Activated CD8-positive, alpha-beta memory T cell treated with anti-CD3 and anti-CD28 coated beads, Interleukin-2, amount 10 ng/mL, durations not matched to agents 7 days and 5 days (primary cell): ENCODE data around the gene LAMB1. TPM values are rescaled to one million over a fixed set of nuclear protein-coding genes. Genes with fewer than 3 reads are reported as not detected.

ENCODE experiments used
- ATAC-seq: fragments of 150-1000 bp; cut with Tn5 transposase; one replicate; pipeline ENCODE4 v1.10.0; 2021; ENCODE audit warnings: moderate library complexity
- CTCF ChIA-PET: fragments of 350-600 bp; sonication (Branson Sonifier 250); formaldehyde crosslinking; loops from one replicate; lab custom pipeline; 2021; ENCODE audit warnings: antibody characterized with exemption; lab: Charles Lee
- DNase-seq: peaks from one replicate; pipeline ENCODE4 v3.0.0-alpha.2; 2020
- H3K27ac Mint-ChIP-seq: one replicate; pipeline ENCODE4 v1.8.0; 2021; ENCODE audit warnings: mild to moderate bottlenecking, mixed read lengths
- H3K27me3 Mint-ChIP-seq: one replicate; pipeline ENCODE4 v1.8.0; 2021; ENCODE audit warnings: mixed read lengths
- H3K36me3 Mint-ChIP-seq: one replicate; pipeline ENCODE4 v1.8.0; 2021; ENCODE audit warnings: mild to moderate bottlenecking, mixed read lengths
- H3K4me1 Mint-ChIP-seq: one replicate; pipeline ENCODE4 v1.8.0; 2021; ENCODE audit warnings: mixed read lengths
- H3K4me3 Mint-ChIP-seq: one replicate; pipeline ENCODE4 v1.8.0; 2021; ENCODE audit warnings: mild to moderate bottlenecking, moderate library complexity, mixed read lengths
- H3K9me3 Mint-ChIP-seq: one replicate; pipeline ENCODE4 v1.8.0; 2022; ENCODE audit warnings: low read depth, mixed read lengths
- total RNA-seq, 2 experiments: library from RNA; stranded (reverse); gene quantifications; one replicate each; pipeline ENCODE4 v1.2.3, GENCODE V29; 2021

The LAMB1 gene
- total RNA-seq, 2 experiments from 2014 or later = not detected

DNA sequence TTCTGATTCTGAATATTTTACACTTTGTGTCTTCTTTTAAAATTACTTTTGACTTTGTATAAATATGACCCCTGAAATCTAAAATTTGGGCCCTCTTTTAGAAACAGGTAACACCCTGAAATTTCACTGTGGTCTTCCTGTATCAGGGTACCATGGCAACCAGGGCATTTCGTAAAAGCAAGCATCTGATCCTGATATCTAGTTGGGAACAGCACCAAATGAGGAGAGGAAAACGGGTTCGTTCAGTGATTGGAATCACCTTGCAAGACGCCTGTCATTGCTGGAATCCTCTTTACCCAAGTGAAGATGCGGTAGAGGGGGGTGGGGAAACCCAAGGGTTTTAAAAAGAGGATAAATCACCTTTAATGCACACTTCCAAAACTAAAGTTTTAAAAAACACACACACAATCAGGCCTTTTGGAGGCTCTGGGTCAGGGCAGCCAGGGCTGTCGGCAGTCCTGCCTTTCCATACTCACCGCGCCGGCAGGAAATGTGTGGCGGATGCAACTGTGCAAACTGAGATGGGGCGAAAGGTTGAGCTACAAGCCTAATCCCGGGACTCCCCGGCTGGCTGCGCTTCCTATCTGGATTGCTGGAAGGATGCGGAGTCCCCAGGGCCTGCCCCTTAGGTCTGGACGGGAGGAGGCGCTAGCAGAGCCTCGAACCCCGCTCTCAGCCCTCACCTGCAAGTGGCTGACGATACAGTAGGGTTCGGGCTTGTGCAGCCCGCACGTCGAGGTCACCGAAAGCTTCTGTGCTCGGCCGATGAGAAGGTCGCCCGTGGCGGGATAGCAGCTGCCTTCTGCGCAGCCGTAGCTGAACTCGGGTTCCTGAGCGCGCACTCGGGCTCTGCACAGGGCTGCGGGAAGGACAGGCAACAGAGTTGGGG, 1.8 kb downstream of the LAMB1 start:
- CTCF ChIA-PET = no interaction called here
- H3K4me1 Mint-ChIP-seq = peaks cover 16% of the 10 kb centered on the region
- no peak overlapping the region for H3K27ac Mint-ChIP-seq
- ATAC-seq (no peak), DNase-seq (no peak)
- H3K27me3 Mint-ChIP-seq = peaks cover 75% of the 10 kb centered on the region
- H3K9me3 Mint-ChIP-seq = no peaks in the 10 kb centered on the region
- no peaks in the 10 kb centered on the region for H3K36me3 Mint-ChIP-seq
- peak overlapping the region; percentile 47 for H3K4me3 Mint-ChIP-seq

DNA sequence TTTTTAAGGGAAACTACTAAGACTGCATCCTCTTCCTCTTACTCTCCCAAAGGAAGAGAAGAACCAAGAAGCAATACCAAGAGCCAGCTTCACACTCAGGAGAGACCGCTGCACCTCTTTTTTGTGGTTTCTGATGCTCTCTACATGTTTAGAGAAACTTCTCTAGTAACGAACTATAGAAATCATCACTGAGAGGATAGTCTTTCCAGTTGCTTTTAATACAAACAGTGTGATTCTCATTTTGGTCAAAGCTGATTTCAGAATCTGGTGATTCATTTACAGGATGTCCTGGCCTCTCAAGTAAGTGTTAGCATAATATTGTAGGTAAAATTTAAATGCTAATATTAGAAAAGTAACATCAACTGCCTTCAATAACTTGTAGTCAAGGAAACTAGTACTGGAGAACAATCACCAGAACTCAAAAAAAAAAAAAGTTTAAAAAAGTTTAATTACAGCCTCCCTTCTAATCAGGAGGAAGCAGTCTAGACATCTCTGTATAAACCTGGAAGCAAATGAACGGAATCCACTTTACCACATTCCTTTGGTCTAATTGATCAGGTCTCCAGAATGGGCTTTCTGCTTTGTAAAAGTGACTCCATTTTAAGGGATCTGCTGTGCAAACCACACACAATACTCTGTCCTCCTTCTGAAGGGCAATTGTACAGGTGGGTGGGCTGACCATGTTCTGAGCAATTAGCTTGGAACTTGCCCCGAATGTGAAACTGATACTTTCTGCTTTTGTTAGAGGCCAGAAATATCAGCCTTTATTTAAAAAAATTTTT, 3.0 kb downstream of the LAMB1 start:
- Mint-ChIP-seq H3K27ac (no peak overlapping the region), H3K4me1 (peaks cover 16% of the 10 kb centered on the region), H3K4me3 (no peak overlapping the region), H3K9me3 (no peaks in the 10 kb centered on the region), H3K36me3 (no peaks in the 10 kb centered on the region), H3K27me3 (peaks cover 78% of the 10 kb centered on the region)
- ATAC-seq (no peak), DNase-seq (no peak)
- CTCF ChIA-PET = no interaction called here

DNA sequence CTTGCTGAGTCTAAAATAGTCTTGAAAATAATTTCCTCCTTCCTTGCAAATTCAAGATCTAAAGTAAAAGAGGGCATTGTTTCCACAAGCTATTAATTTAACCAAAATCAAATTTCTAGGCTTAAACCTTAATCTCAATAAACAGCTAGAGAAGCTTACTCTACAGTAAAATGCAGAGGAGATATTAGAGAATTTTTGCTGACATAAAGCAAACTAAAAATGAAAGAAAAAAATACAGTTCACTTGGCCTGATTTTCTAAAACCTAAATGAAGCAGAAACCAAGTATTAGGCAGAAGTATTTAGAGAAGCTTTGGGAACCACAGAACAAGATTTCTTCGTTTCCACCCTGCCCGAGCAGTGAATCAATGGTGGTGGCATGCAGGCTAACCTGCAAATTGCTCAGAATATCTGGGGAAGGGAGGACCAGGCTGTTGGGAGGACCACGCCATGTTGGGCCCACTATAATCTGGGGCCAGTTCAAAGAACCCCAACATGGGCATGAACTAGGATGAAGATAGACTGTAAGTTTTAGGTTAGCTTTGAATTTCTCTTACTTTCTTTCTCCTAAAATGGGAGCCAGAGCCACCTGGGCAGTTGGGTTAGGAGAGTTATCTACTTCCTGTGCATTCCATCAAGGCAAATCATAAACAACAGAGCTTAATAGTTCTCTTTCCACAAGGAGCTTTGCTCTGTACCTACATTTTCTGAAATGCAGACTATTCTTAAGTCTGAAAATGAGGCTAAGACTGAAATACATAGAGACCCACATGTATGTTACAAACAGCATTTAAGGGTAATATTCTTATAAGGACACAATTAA, 4.1 kb downstream of the LAMB1 start:
- Mint-ChIP-seq H3K36me3 (no peaks in the 10 kb centered on the region), H3K27me3 (peaks cover 76% of the 10 kb centered on the region), H3K4me1 (peaks cover 16% of the 10 kb centered on the region), H3K4me3 (no peak overlapping the region), H3K9me3 (no peaks in the 10 kb centered on the region), H3K27ac (no peak overlapping the region)
- CTCF ChIA-PET = interaction anchor here (0.8 kb wide), 1 partner anchor 11 kb away, joined by 3 read pairs; no protein-coding TSS in a partner anchor
- DNase-seq (no peak), ATAC-seq (no peak)

DNA sequence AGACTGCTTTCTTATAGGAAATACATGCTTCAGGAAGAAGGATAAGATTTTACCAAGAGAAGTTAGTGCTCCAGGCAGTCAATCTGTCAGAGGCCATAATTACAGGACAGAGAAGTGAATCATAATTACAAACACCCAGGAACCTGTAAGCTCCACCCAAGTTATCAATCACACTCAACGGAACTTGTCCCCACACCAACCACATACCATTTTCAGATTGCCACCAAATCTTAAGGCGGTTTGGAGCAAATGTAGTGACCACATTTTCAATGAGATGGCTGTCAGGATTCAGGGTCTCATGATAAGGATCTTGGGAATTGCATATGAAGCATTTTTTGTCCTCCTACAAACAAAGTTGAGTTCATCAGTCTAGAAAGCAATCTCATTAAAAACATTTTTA, 4.8 kb downstream of the LAMB1 start:
- H3K27me3 Mint-ChIP-seq = peaks cover 77% of the 10 kb centered on the region
- H3K27ac Mint-ChIP-seq = no peak overlapping the region
- H3K9me3 Mint-ChIP-seq = no peaks in the 10 kb centered on the region
- DNase-seq (no peak), ATAC-seq (no peak)
- CTCF ChIA-PET = no interaction called here
- H3K4me1 Mint-ChIP-seq = peaks cover 16% of the 10 kb centered on the region
- H3K4me3 Mint-ChIP-seq = no peak overlapping the region
- no peaks in the 10 kb centered on the region for H3K36me3 Mint-ChIP-seq

DNA sequence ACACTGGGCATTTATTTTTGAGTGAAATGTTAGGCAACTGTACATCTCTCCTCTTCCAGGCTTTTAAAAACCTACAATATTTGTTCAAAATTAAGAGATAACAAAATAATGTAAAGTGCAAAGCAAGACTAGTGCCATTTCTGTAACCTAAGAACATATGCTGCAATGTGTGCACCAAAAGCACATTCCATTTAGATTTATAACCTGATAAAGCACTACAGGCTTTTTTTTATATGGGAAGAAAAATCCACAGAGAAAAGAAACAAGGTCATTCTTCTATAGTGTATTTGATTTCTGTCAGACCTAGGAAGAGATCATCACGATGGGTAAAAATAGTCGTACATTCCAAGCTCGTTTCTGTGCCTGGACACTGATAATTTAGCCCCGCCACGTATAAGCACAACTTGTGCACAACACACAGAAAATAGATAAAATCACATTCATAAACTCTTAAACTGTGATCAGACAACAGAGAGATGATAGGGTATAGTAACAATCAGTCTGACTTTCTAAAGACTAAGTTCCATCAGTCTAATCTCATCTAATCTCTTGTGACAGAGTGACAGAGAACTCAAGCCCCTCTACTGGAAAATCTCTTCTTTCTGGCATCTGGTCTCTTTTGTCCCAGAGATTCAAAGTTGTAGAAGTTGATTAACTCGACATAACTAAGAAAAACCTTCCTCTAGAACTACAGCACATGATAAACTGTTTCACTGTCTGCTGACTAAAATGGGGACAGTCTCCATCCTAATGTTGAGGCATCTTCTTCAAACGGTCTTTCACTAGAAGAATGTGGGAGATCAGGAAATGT, 6.7 kb downstream of the LAMB1 start:
- no peaks in the 10 kb centered on the region for H3K36me3 Mint-ChIP-seq
- no peak overlapping the region for H3K4me3 Mint-ChIP-seq
- peaks cover 68% of the 10 kb centered on the region for H3K27me3 Mint-ChIP-seq
- no peak for DNase-seq
- H3K9me3 Mint-ChIP-seq = no peaks in the 10 kb centered on the region
- CTCF ChIA-PET = no interaction called here
- ATAC-seq = no peak
- no peak overlapping the region for H3K27ac Mint-ChIP-seq
- peaks cover 4% of the 10 kb centered on the region for H3K4me1 Mint-ChIP-seq

DNA sequence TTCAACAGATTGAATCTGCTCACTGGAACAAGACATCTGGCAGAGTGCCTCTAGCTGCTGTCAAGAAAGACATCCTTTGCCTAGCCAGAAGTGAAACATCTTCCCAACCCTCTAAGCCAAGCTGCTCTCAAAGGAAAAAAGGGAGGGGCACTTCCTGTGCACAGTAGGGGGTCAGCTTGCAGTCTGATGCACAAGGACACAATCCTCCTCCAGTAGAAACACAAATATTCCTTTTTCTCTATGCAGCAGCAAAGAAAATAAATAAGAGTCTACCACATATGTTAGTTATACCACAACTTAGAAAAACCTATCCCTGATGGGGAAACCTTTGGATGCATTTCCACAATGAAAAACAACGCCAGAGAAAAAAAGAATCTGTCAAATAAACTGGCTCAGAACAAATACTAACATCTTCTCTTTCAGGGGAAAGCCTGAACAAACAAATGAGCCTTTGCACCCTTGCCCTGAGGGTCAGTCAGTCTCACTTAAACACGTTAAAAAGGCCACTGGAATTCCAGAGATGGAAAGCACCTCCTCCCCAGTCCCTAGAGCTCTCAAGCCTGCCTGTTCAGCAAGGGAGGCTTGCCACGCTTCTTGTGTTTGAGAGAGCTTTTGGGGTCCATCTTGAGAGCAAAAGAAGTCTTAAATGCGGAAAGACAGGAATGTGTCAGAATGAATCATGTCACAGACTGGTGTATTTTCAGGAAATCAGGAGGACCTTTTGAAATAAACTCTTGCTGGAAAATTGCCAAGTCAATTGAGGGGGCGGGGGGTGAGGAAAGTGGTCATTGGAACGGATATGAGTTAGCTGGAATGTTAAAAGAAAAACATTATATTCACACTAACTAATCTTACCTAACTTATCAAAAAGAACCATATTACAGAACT, 7.5 kb downstream of the LAMB1 start:
- H3K4me1 Mint-ChIP-seq = no peaks in the 10 kb centered on the region
- no peaks in the 10 kb centered on the region for H3K9me3 Mint-ChIP-seq
- CTCF ChIA-PET = no interaction called here
- peaks cover 62% of the 10 kb centered on the region for H3K27me3 Mint-ChIP-seq
- H3K4me3 Mint-ChIP-seq = no peak overlapping the region
- H3K36me3 Mint-ChIP-seq = no peaks in the 10 kb centered on the region
- ATAC-seq = no peak
- no peak overlapping the region for H3K27ac Mint-ChIP-seq
- no peak for DNase-seq

DNA sequence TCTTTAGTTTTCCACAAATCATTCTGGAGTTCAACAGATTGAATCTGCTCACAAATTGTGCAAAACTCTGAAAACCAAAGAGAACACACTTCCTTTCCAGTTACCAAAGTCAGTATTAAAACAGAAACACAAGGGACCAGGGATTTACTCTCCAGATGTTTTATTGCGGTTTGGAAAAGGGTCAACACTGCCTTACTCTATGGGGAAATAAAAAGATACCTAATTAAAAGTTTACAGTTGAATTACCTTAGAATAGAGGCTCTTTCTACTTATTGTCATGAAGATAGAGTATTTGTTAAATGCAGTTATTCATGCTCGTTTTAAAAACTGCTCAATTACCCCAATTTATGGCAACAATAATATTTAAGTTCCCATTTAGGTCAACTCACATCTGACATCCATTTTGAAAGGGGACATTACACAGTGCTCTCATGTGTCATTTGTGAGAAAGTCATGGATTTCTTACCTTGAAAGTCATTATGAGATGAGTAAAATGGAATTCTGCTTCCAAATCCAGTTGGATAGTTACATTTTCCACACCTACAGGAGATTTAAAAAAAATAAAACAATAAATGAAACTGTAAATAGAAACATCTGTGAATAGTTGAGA, 8.4 kb downstream of the LAMB1 start:
- no peak for ATAC-seq
- DNase-seq = no peak
- Mint-ChIP-seq H3K4me3 (no peak overlapping the region), H3K36me3 (no peaks in the 10 kb centered on the region), H3K4me1 (no peaks in the 10 kb centered on the region), H3K9me3 (no peaks in the 10 kb centered on the region), H3K27ac (no peak overlapping the region), H3K27me3 (peaks cover 63% of the 10 kb centered on the region)
- CTCF ChIA-PET = no interaction called here

DNA sequence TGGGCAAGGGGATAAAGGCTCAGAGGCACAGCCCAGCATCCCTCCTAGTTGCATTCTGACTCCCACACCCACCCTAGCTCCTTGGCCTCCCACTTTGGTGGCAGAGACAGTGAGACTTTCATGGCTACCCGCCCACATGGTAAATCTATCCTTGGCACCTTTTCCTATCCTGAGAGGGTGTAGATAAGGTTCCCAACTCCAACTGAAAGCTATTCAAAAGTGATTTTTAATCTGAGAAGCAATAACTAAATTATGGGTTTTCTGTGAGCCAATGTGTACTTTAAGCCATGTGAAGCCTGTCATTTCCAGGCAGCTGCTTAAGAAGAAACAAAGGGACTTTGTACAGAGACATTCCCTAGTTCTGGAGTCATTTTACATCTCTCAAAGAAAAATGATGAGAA, 9.1 kb downstream of the LAMB1 start:
- DNase-seq (no peak), ATAC-seq (no peak)
- H3K27ac Mint-ChIP-seq = no peak overlapping the region
- peaks cover 58% of the 10 kb centered on the region for H3K27me3 Mint-ChIP-seq
- no peaks in the 10 kb centered on the region for H3K36me3 Mint-ChIP-seq
- no peaks in the 10 kb centered on the region for H3K9me3 Mint-ChIP-seq
- no peak overlapping the region for H3K4me3 Mint-ChIP-seq
- no peaks in the 10 kb centered on the region for H3K4me1 Mint-ChIP-seq
- CTCF ChIA-PET = no interaction called here

DNA sequence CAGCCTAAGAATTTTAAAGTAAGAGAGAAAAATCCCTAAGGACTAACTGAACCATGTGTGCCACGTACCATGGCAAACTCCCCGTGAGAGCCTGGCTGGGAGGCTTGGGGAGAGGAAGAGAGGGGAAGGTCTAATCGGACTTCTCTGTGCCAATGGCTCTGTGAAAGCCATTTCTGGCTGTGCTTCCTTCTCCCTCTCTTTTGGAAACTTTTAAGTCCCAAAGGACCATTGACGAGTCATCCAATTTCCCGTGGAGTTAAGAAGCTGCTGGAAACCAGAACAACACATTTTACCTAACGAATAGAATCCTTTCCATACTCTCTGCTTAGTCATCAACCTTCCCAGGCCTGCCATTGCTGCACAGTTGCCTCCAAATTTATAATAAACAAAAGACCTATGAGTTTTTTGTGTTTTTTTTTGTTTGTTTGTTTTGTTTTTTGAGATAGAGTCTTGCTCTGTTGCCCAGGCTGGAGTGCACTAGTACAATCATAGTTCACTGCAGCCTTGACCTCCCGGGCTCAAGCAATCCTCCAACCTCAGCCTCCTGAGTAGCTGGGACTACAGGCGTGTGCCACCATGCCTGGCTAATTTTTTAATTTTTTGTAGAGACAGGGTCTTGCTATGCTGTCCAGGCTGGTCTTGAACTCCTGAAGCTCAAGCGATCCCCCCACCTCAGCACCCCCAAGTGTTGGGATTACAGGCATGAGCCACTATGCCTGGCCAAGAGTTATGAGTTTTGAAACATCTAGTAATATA, 13.2 kb downstream of the LAMB1 start:
- Mint-ChIP-seq H3K4me3 (no peak overlapping the region), H3K36me3 (no peaks in the 10 kb centered on the region), H3K27me3 (peaks cover 54% of the 10 kb centered on the region), H3K9me3 (no peaks in the 10 kb centered on the region), H3K4me1 (no peaks in the 10 kb centered on the region), H3K27ac (no peak overlapping the region)
- no peak for DNase-seq
- ATAC-seq = no peak
- CTCF ChIA-PET = interaction anchor here (0.6 kb wide), 1 partner anchor 39 kb away, joined by 3 read pairs; no protein-coding TSS in a partner anchor

DNA sequence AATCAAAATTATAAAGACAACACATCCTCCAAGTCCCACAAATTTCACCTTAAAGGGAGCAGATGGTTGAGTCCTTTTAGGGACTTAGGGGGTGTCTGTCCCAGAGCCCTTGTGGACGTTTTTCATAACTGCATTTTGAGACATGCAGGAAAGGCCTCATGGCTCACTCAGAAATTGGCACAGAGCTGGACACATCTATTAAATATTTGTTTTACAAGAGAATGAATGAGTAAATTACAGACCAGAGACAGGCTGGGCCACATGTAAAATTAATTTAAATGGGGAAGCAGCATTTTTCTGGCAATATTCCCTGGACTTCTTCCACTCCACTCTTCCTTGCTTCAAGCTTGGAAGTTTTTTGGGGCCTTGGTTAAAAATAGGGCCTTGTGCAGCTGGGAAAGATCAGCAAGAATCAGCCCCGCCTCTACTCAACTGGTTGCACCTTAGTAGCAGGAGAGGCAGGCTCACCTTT, 20.0 kb downstream of the LAMB1 start:
- Mint-ChIP-seq H3K4me1 (no peaks in the 10 kb centered on the region), H3K9me3 (no peaks in the 10 kb centered on the region), H3K36me3 (no peaks in the 10 kb centered on the region), H3K27me3 (peaks cover 27% of the 10 kb centered on the region), H3K4me3 (no peak overlapping the region), H3K27ac (no peak overlapping the region)
- no peak for DNase-seq
- ATAC-seq = no peak
- CTCF ChIA-PET = interaction anchor here (2.5 kb wide), 1 partner anchor 11 kb away, joined by 6 read pairs; no protein-coding TSS in a partner anchor
